ENCODE data around the gene BEX4.
A peak's percentile ranks its signal among the peaks of the same experiment; 100 is the strongest.
"Not testable (repeated sequence)": the region's sequence is repeated elsewhere in the genome, so short reads cannot be mapped to it uniquely, and the experiment has no call there.

BEX4 gene, protein sequence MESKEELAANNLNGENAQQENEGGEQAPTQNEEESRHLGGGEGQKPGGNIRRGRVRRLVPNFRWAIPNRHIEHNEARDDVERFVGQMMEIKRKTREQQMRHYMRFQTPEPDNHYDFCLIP

DNA sequence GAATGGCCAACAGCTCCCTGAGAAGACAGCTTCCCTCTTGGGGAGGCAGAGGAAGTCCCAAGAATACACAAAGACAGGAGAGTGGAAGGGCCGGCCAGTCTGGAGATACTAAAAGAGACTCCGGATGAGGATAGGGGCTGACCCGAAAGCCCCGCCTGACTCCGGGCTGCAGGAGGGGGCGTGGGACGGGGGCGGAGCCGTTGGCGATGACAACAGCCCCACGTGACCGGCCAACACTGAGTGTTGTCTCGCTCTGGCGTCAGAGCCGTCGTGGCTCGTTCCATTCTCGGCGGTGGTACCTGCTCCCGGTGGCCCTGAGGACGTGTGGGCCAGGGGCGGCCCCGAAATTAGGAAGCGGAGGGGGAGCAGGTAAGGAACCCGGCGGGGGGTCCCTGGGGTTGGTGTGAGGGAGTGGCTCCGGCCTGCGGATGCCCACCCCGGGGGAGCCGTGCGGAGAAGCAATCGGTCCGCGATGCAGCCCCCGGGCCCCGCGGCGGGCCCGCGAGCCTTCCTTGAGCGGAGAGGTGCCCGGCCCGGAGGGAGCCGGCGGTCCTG is at the start of gene BEX4:
BEX4 (plus strand) TSS at position 239 of the 555 bp plus-strand sequence. CDS start 1,046 bp downstream, outside the sequence.
- DNase-seq = peak; percentile 77

GRCh38 chrX:103170216-103170615 is 44.7 kb upstream of the BEX4 start:
- no peak for DNase-seq

DNA sequence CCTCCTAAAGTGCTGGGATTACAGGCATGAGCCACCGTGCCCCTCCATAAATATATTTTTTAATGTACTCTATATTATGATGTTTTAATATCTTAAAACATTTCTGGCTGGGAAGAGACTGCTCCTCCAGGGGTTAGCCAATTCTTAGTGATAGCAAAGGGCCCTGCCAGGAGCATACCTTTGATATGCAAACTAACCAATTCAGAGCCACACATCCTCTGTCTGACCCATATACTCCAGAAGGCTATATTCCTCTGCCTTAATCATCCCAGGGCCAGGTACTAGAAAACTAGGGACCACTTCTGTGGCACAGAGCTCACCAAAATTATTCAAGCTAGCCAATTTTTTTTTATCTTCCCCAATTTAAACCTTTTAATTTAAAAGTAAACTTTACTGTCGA is 43.6 kb upstream of the BEX4 start:
- DNase-seq = no peak

DNA sequence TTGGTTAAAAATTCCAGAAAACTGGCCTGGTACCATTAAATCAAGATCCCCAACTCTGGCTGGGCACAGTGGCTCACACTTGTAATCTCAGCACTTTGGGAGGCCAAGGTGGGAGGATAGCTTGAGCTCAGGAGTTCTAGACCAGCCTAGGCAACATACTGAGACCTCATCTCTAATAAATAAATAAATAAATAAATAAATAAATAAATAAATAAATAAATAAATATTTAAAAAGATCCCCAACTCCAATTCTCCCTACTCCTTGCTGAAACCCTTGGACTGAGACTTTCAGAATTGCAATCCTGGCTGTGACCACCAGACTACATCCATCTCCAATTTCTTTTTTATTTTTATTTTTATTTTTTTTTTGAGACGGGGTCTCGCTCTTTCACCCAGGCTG is 39.7 kb upstream of the BEX4 start:
- not testable (repeated sequence) for DNase-seq

GRCh38 chrX:103175944-103176753 is 38.8 kb upstream of the BEX4 start:
- DNase-seq = peak; percentile 42 to 54

DNA sequence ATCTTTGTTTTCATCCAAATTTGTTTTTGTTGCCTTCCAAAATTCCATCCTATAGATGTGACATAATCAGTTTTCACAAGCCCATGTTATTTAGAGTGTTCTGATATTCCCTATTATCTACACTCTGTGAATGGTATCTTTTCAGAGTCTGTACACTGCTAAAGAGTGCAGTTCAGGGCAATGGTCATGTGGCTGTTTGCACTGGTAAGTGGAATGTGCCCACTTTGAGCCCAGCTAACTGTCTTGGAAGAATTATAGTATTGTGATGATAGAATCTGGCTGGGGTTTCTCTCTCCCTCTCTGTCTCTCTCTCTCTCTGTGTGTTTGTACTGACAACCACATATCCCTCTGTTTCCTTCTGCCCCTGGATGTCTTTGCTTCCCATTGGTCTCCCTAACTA is 37.4 kb upstream of the BEX4 start:
- DNase-seq = no peak

GRCh38 chrX:103183912-103184311 is 31.0 kb upstream of the BEX4 start:
- no peak for DNase-seq

GRCh38 chrX:103187953-103188475 is 26.9 kb upstream of the BEX4 start:
- DNase-seq = no peak

DNA sequence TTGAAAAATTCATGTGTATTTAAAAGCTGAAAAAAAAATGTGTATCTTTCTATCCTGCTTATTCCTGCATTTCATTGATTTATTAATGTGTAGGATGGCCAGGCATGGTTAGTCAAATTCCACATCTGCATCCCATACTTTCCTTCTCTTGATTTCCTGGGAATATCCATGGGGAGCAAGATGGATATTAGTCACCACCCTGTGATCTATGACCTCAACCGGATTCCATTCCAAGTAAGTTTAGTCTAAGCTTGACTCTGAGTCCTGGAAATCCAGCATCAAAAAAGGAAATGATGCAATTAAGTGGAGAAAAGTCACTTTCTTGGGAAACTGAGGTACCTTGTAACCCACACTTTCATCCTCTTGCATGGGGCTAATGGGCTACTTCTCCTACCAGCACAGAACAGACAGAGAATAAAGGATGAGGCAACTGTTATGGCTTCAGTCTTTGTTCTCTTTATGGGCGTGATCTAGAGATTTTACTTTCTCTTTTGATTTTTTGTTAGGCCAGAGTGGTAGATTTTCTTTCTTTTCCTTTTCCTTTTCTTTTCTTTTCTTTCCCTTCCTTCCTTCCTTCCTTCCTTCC is 17.1 kb upstream of the BEX4 start:
- DNase-seq = no peak

- DNase-seq = not testable (repeated sequence)
Observed at GRCh38 chrX:103198668-103199067, 16.2 kb upstream of the BEX4 start.

DNA sequence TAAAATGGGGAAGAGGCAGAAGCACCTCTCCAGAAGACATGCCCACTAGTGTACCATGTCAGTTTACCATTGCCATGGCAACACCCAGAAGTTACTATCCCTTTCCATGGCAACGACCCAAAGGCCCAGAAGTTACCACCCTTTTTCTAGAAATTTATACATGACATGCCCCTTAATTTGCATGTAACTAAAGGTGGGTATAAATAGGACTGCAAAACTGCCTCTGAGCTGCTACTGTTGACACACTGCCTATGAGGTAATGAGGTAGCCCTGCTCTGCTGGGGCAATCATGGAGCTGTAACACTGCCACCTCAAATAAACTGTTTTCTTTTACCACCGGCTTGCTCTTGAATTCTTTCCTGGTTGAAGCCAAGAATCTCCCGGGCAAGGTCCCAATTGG is 13.9 kb upstream of the BEX4 start:
- DNase-seq = no peak

DNA sequence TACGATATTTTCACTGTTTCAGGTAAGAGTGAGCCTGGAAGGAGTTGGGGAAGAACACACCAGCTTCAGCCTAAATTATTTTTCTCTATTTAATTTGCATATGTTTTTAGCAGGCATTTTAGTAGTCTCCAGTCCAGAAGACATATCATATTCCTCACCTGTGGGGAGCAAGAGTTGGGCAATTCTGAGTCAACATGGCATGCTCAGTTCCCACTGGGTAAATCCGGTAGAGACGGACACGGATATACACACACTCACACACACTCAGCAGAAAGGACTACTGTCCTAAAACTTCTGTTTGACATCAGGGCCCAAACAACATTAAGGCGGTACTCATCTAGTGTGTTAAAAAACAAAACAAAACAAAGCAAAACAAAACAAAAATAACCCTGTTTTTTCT is 4.9 kb upstream of the BEX4 start:
- no peak for DNase-seq

DNA sequence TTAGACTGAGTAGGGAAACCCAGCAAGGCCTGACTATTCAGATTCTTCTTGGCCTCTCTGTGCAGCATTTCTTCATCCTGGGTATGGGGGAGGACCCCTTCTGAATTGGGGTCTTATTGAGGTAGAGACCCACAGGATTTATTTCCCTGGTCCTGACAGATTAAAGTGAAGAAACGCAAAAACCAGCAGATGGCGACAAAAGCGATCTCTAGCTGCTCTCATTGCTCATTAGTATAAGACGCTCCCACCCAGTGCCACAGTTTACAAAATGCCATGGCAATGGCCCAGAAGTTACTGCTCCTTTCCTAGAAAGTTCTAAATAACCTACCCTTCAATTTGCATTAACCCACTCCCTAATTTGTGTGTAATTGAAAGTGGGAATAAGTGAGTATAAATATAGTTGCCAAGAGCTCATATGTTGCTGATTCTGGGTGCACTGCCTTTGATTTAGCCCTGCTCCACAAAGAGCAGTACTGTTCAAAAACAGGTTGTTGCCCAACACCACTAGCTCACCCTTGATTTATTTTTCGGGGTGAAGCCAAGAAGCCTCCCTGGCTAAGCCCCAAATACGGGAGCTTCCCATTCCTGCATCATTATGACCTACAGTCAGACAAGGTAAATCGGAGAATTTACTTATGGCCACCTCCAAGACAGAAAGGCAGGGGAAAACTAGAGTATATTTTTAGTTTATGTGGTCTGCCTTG is 3.7 kb upstream of the BEX4 start:
- DNase-seq = peak; percentile 29 to 36

GRCh38 chrX:103212749-103213457 is 2.0 kb upstream of the BEX4 start:
- no peak for DNase-seq

GRCh38 chrX:103215425-103215991 is 600 bp downstream of the BEX4 start:
- peak; percentile 8 to 22 for DNase-seq

DNA sequence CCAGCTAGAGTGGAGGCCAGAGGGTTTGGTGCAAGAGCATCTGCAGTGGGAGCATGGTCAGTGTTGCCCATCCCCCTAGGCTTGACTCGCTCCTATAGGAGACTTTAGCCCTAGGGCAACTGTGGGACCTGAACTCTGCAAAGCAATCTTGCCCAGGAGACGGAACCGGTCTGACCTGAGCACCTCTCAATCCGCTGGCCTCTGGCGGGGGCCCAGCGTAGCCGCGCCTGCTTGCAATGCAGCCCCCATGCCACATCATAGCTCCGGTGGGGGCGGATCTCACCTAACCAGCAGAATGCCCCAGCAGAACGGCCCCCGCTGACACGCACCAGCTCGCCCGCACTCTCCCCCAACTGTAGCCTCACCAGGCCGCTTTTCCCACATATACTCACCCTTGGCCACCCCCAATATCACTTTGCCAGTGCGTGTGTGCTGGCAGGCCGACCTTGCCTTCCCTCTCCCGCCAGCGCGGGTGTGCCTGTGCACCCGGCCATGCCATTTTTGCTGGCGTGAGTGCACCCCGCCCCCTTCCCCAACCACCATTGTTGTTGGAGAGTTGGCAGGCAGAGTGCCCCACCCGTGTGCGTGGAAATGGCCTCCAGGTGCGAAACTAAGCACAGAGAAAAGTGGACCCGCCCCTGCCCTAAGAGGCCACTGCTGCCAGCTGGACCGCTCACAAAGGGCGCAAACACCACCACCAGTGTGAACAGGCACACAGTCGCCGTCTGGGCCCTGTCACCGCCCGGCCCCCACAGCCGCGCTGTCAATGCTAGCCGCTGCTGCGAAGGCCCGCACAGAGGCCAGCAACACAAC is 5.8 kb downstream of the BEX4 start:
- no peak for DNase-seq

GRCh38 chrX:103225918-103226317 is 11.0 kb downstream of the BEX4 start:
- not testable (repeated sequence) for DNase-seq

DNA sequence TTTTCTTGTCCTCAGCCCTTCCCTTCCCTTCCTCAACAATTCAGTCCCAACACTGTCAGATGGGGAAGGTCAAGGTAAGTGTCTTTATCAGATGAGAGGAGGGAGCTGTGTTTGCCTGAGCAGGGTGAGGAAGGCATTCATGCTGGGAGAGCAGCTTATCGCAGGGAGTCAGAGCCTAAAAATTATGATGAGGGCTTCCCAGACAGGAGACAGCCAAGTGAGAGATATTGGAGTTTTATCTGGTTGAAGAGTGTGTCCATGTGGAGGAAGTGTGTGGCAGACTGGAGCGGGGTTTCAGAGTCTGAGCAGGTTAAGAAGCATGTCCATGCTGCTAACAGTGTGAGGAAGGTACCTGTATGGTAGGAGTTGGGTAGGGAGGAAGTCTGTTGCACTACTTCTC is 18.4 kb downstream of the BEX4 start:
- no peak for DNase-seq

- no peak for DNase-seq
Observed at GRCh38 chrX:103234869-103235268, 20.0 kb downstream of the BEX4 start.

GRCh38 chrX:103235608-103236007 is 20.7 kb downstream of the BEX4 start:
- not testable (repeated sequence) for DNase-seq

GRCh38 chrX:103236296-103236695 is 21.4 kb downstream of the BEX4 start:
- DNase-seq = no peak

All from activated CD4-positive, alpha-beta T cell treated with anti-CD3 and anti-CD28 coated beads, Interleukin-2, amount 50 U/mL, for 4 hours (primary cell).